ENCODE data around the gene XRN2.

- TF ChIP-seq CTCF (conservative IDR thresholded peaks at IDR 0.05; ENCODE audit: low read depth, low read length) (no peak), EZH2 (IDR thresholded peaks at IDR 0.05; ENCODE audit: low read length, unreplicated experiment) (no peak)
These were observed 94.4 kb downstream of the XRN2 start, which contains the start of gene NKX2-4 for GRCh38 chr20:21397341-21398108.

All from PC-3 (cell line).